Erythroblast (primary cell): ENCODE results near the gene SCNN1B.

Source experiments
- GATA1 ChIP-seq: IDR thresholded peaks from 2 replicates; pipeline ENCODE4 v1.6.1; 2011; ENCODE audit warnings: low read depth, mild to moderate bottlenecking, control low read depth, low read length, moderate library complexity
- POLR2A ChIP-seq: IDR thresholded peaks from 2 replicates; pipeline ENCODE4 v1.6.1; 2011; ENCODE audit warnings: mild to moderate bottlenecking, low read length

- TF ChIP-seq POLR2A: no peak
- no peak for TF ChIP-seq GATA1
These were observed 65.5 kb downstream of the SCNN1B start for GRCh38 chr16:23367564-23367963.
